NT2/D1 (cell line): ENCODE measurements around the gene ARAP2.

ENCODE experiments used
- SUZ12 ChIP-seq: IDR thresholded peaks from 2 replicates; pipeline ENCODE4 v1.6.1; 2011; ENCODE audit not compliant: insufficient read length, insufficient read depth; ENCODE audit errors: extremely low read depth
- YY1 ChIP-seq: IDR thresholded peaks from 2 replicates; pipeline ENCODE4 v1.6.1; 2011; ENCODE audit not compliant: insufficient read length, insufficient read depth
- ZNF274 ChIP-seq: IDR thresholded peaks from 2 replicates; pipeline ENCODE4 v1.6.1; 2011; ENCODE audit warnings: mild to moderate bottlenecking, low read depth, low read length

DNA sequence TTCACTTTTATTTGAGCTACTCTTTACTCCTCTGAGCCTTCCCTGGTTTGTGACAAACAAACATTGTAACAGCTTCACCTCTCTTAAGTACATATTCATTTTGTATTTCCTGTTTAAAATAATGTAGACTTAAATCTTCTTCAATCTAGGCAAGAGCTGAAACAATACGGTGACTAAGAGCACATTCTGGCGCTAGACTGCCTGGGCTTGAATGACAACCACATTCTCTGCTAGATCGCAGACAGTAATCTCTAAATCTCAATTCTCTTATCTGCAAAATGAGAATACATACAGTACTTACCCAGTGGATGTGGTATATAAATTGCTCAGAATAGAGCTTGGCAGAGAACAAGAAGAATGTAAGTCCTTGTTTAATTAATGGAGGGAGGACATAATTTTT lies 144.8 kb downstream of the ARAP2 start:
- TF ChIP-seq ZNF274 (no peak), YY1 (no peak), SUZ12 (no peak)
